SU-DHL-6 (cell line): ENCODE data around the gene ONECUT1.

ENCODE experiments used
- CTCF ChIP-seq: fragments of 200-600 bp; sonication (generic); IDR thresholded peaks from one replicate; pipeline ENCODE4 v1.5.1; 2017; ENCODE audit warnings: antibody characterized with exemption, mild to moderate bottlenecking, low read length, moderate library complexity; ENCODE audit not compliant: insufficient read depth, poor library complexity, severe bottlenecking
- EZH2phosphoT487 ChIP-seq: fragments of 200-600 bp; sonication (generic), shearing (Covaris generic); conservative IDR thresholded peaks from 2 replicates; pipeline ENCODE4 v1.6.1; 2018; ENCODE audit warnings: mild to moderate bottlenecking, antibody characterized with exemption, low read length, moderate library complexity, mixed read lengths

GRCh38 chr15:52803467-52804306 is 13.6 kb upstream of the ONECUT1 start:
- TF ChIP-seq CTCF (no peak), EZH2phosphoT487 (no peak)
